CD4-positive, alpha-beta memory T cell (primary cell): ENCODE results near the gene GP2. TPM values are rescaled to one million over a fixed set of nuclear protein-coding genes. Genes with fewer than 3 reads are reported as not detected.
"Not testable (repeated sequence)": the region's sequence is repeated elsewhere in the genome, so short reads cannot be mapped to it uniquely, and the experiment has no call there.

Experiments
- CTCF ChIA-PET: fragments of 350-600 bp; sonication (Branson Sonifier 250); formaldehyde crosslinking; loops from one replicate; lab custom pipeline; 2021; ENCODE audit warnings: inconsistent platforms; ENCODE audit not compliant: partially characterized antibody; lab: Charles Lee
- POLR2A ChIA-PET: fragments of 350-600 bp; sonication (Branson Sonifier 250); formaldehyde crosslinking; loops from one replicate; lab custom pipeline; 2021; ENCODE audit not compliant: partially characterized antibody; lab: Charles Lee
- DNase-seq, 5 donors: peaks; one replicate each; pipeline versions ENCODE4 v3.0.0 to v3.0.0-alpha.2; 2020 to 2022; ENCODE audit warnings: mixed read lengths in 1 of 5
- H3K27ac ChIP-seq: one replicate; pipeline ENCODE4 v1.7.0; 2013; ENCODE audit warnings: low read depth, low read length
- H3K27me3 ChIP-seq: 2 replicates; pipeline ENCODE4 v1.7.0; 2013; ENCODE audit warnings: mild to moderate bottlenecking, low read length, moderate library complexity; ENCODE audit not compliant: insufficient read depth
- H3K36me3 ChIP-seq: 2 replicates; pipeline ENCODE4 v1.7.0; 2013; ENCODE audit warnings: mild to moderate bottlenecking, low read length, moderate library complexity; ENCODE audit not compliant: insufficient read depth
- H3K4me1 ChIP-seq: 2 replicates; pipeline ENCODE4 v1.7.0; 2013; ENCODE audit warnings: mild to moderate bottlenecking, low read length, moderate library complexity; ENCODE audit not compliant: insufficient read depth
- H3K4me3 ChIP-seq, 2 donors: one replicate each; pipeline ENCODE4 v1.7.0; 2013; ENCODE audit warnings: low read length in 2 of 2, mild to moderate bottlenecking in 1 of 2
- H3K9me3 ChIP-seq, 2 donors: one replicate each; pipeline ENCODE4 v1.7.0; 2013; ENCODE audit warnings: low read length in 2 of 2, control low read depth in 1 of 2; ENCODE audit not compliant: control insufficient read depth in 1 of 2
- H3K27ac Mint-ChIP-seq, 7 donors: one replicate each; pipeline ENCODE4 v1.8.0; 2020 to 2021; ENCODE audit warnings: mixed read lengths in 7 of 7, mild to moderate bottlenecking in 6 of 7, inconsistent platforms in 3 of 7, moderate library complexity in 3 of 7
- H3K27me3 Mint-ChIP-seq, 2 donors: one replicate each; pipeline ENCODE4 v1.8.0; 2020 to 2021; ENCODE audit warnings: mixed read lengths in 2 of 2
- H3K36me3 Mint-ChIP-seq, 2 donors: one replicate each; pipeline ENCODE4 v1.8.0; 2020 to 2021; ENCODE audit warnings: mixed read lengths in 2 of 2, inconsistent platforms in 1 of 2, mild to moderate bottlenecking in 1 of 2
- H3K4me1 Mint-ChIP-seq, 4 donors: one replicate each; pipeline ENCODE4 v1.8.0; 2020 to 2021; ENCODE audit warnings: mixed read lengths in 4 of 4, mild to moderate bottlenecking in 1 of 4
- H3K4me3 Mint-ChIP-seq, 8 donors: one replicate each; pipeline ENCODE4 v1.8.0; 2020 to 2021; ENCODE audit warnings: mixed read lengths in 8 of 8, mild to moderate bottlenecking in 7 of 8, moderate library complexity in 6 of 8, inconsistent platforms in 3 of 8
- H3K9me3 Mint-ChIP-seq, 8 donors: one replicate each; pipeline ENCODE4 v1.8.0; 2020 to 2021; ENCODE audit warnings: mixed read lengths in 8 of 8, mild to moderate bottlenecking in 5 of 8, inconsistent platforms in 3 of 8, moderate library complexity in 1 of 8
- intact Hi-C: fragments of 100-400 bp; cut with micrococcal nuclease; formaldehyde crosslinking; loops from one replicate; pipeline ENCODE4 v1.15.1; 2023
- polyA plus RNA-seq, 2 donors: library from polyadenylated mRNA; unstranded; fragments of 300-500 nt; fragmentation: Illumina TruSeq; gene quantifications; one replicate each; pipeline ENCODE4 v1.2.3, GENCODE V29; 2021
- total RNA-seq, 2 experiments: library from RNA; stranded (reverse); gene quantifications; one replicate each; pipeline ENCODE4 v1.2.3, GENCODE V29; 2021

The GP2 gene
- total and polyA plus RNA-seq, 4 experiments from 2014 or later = not detected

DNA sequence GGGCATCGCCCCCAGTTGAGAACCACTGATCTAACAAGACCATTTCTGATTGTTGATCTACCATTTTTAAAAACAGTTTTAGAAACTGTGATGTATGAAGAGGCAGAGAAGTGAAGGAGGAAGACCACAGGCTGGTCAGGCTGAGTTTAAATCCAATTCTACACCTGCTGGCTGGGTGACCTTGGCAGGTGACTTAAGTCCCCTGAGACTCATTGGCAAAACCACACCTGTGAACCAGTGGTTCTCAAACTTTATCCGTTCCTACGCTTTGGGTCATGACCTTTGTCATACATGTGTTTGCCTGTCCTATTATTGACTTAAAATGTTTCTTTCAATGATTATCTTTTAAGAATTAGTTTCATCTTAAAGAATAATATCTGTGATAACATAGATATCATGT, 2.3 kb downstream of the GP2 start:
- Mint-ChIP-seq H3K4me3 (no peak overlapping the region), H3K4me1 (no peaks in the 10 kb centered on the region), H3K27ac (no peak overlapping the region), H3K36me3 (no peaks in the 10 kb centered on the region), H3K27me3 (peaks cover 2 to 3% of the 10 kb centered on the region in 2 donors), H3K9me3 (peaks cover 0 to 4% (median under 1%) of the 10 kb centered on the region in 8 donors)
- Histone ChIP-seq H3K27me3 (no peaks in the 10 kb centered on the region), H3K4me1 (no peaks in the 10 kb centered on the region), H3K4me3 (no peak overlapping the region), H3K36me3 (no peaks in the 10 kb centered on the region), H3K9me3 (no peaks in the 10 kb centered on the region), H3K27ac (no peak overlapping the region)
- no peak for DNase-seq
- CTCF ChIA-PET = no interaction called here
- POLR2A ChIA-PET = no interaction called here
- intact Hi-C loops = no loop called here

DNA sequence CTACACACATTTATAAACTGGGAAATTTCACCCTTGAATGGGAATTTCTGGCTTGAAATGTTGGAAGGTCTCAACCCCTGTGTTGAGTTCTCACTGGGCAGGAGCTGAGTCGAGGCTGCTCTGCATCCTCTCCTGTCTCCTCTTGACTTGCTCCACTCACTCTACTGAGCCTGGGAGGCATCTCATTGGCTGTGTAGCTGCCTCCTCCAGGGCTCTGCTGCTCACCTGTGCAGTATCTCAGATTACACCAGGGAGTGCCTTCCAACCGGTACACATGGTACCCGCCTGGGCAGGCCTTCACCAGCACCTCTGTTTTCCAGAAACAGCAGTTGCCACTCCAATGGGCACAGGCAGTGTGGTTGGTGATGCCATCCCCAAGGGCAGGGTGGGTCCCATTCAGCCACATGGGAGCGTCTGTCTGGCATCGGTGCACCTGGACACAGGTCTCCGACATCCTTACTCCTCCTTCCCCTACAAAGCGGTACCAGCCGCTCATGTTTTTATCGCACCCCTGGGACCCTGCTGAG, 3.7 kb downstream of the GP2 start:
- Mint-ChIP-seq H3K27me3 (peaks cover 1 to 2% of the 10 kb centered on the region in 2 donors), H3K27ac (no peak overlapping the region), H3K4me3 (no peak overlapping the region), H3K4me1 (no peaks in the 10 kb centered on the region), H3K9me3 (peaks cover 0 to 2% (median 0%) of the 10 kb centered on the region in 8 donors), H3K36me3 (no peaks in the 10 kb centered on the region)
- Histone ChIP-seq H3K27ac (no peak overlapping the region), H3K9me3 (no peaks in the 10 kb centered on the region), H3K27me3 (no peaks in the 10 kb centered on the region), H3K4me1 (no peaks in the 10 kb centered on the region), H3K4me3 (no peak overlapping the region), H3K36me3 (no peaks in the 10 kb centered on the region)
- CTCF ChIA-PET = no interaction called here
- no peak for DNase-seq
- intact Hi-C loops = no loop called here
- POLR2A ChIA-PET = no interaction called here

DNA sequence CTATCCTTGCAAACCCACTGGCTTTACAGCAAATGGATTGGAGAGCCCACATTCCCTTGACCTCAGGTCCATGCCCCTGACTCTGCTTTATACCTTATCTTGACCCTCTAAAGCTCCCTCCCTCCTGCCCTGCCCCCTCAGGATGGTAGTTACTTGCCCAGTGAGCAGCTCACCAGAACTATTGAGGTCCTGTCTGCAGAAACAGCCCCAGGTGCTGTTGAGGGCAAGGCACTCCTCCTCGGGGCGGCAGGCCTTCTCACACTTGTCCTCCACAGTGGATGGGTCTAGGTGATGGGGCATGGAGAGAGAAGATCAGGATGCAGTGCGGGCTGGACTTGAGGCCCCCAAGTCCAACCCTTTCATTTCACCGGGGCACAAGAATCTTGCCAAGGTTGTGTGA, 4.6 kb downstream of the GP2 start:
- Histone ChIP-seq H3K27ac (no peak overlapping the region), H3K36me3 (no peaks in the 10 kb centered on the region), H3K4me3 (no peak overlapping the region), H3K4me1 (no peaks in the 10 kb centered on the region), H3K9me3 (no peaks in the 10 kb centered on the region), H3K27me3 (no peaks in the 10 kb centered on the region)
- H3K36me3 Mint-ChIP-seq = no peaks in the 10 kb centered on the region
- peaks cover 1 to 2% of the 10 kb centered on the region in 2 donors for H3K27me3 Mint-ChIP-seq
- no peak overlapping the region for H3K4me3 Mint-ChIP-seq
- CTCF ChIA-PET = no interaction called here
- H3K9me3 Mint-ChIP-seq = peaks cover 0 to 2% (median 0%) of the 10 kb centered on the region in 8 donors
- no peak for DNase-seq
- intact Hi-C loops = no loop called here
- H3K27ac Mint-ChIP-seq = no peak overlapping the region
- no peaks in the 10 kb centered on the region for H3K4me1 Mint-ChIP-seq
- POLR2A ChIA-PET = no interaction called here

DNA sequence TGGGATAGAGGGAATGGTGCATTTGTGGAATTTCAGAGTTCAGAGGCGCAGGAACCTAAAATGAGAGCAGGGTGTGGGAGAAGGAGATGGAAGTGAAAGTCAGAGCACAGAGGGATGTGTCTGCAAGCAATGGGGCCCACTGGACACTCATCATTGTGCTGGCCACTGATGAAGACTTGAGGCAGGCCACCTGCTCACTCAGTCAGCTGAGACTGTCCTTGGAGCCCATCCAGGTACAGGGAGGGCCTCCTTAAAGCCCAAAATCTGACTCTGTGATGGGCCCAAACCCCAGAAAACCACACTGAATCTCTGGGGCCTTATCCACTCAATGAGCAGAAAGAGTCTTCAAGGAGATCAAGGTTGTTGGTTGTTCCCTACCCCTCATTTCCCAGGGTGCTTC, 5.6 kb downstream of the GP2 start:
- intact Hi-C loops = no loop called here

DNA sequence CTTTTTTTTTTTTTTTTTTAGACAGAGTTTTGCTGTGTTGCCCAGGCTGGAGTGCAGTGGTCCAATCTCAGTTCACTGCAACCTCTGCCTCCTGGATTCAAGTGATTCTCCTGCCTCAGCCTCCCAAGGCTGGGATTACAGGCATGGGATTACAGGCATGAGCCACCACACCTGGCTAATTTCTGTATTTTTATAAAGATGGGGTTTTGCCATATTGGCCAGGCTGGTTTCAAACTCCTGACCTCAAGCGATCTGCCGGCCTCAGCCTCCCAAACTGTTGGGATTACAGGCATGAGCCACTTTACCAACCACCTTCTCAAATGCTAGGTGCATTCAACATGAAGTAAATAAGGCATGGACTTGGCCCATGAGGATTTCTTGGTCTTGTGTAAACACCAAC, 6.3 kb downstream of the GP2 start:
- H3K9me3 Mint-ChIP-seq, H3K27me3 ChIP-seq, H3K4me1 Mint-ChIP-seq, H3K9me3 ChIP-seq, POLR2A ChIA-PET, H3K4me1 ChIP-seq, H3K27ac ChIP-seq, H3K36me3 ChIP-seq, H3K4me3 ChIP-seq, DNase-seq, H3K4me3 Mint-ChIP-seq, H3K27ac Mint-ChIP-seq, intact Hi-C loops, H3K36me3 Mint-ChIP-seq, CTCF ChIA-PET, H3K27me3 Mint-ChIP-seq: not testable (repeated sequence)

More for the DNA sequence above, 5.6 kb downstream of the GP2 start:
- Mint-ChIP-seq H3K36me3 (no peaks in the 10 kb centered on the region), H3K4me3 (peak overlapping the region in 1 of 8 donors; percentile 13), H3K27me3 (peaks cover 1 to 2% of the 10 kb centered on the region in 2 donors), H3K9me3 (peaks cover 0 to 2% (median 0%) of the 10 kb centered on the region in 8 donors), H3K4me1 (no peaks in the 10 kb centered on the region), H3K27ac (no peak overlapping the region)
- H3K27me3 ChIP-seq = no peaks in the 10 kb centered on the region
- H3K27ac ChIP-seq = no peak overlapping the region
- no peaks in the 10 kb centered on the region for H3K9me3 ChIP-seq
- DNase-seq = no peak
- no peaks in the 10 kb centered on the region for H3K36me3 ChIP-seq
- H3K4me1 ChIP-seq = no peaks in the 10 kb centered on the region
- H3K4me3 ChIP-seq = no peak overlapping the region
- ChIA-PET POLR2A (no interaction called here), CTCF (no interaction called here)

DNA sequence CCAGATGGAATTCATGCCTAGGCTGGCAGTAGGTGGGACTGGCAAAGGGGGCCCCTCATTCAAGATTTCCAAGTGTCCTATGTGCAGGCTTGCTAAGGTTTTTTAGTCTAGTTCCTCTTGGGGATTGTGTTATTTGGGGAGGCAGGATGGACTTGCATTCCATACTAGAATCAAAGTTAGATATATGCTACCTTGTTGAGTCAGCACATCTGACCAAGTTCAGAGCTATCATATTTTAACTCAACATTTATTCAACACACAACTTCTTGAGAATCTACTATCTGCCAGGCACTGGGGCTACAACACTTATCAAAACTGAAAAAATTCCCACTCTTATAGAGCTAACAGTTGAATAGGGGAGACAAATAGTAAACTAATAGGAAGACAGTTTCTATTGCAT, 6.7 kb downstream of the GP2 start:
- Mint-ChIP-seq H3K36me3 (no peaks in the 10 kb centered on the region), H3K9me3 (peaks cover 0 to 2% (median 0%) of the 10 kb centered on the region in 8 donors), H3K4me1 (no peaks in the 10 kb centered on the region), H3K4me3 (no peak overlapping the region), H3K27ac (no peak overlapping the region), H3K27me3 (peaks cover 1 to 2% of the 10 kb centered on the region in 2 donors)
- Histone ChIP-seq H3K27me3 (no peaks in the 10 kb centered on the region), H3K4me3 (no peak overlapping the region), H3K36me3 (no peaks in the 10 kb centered on the region), H3K27ac (no peak overlapping the region), H3K9me3 (no peaks in the 10 kb centered on the region), H3K4me1 (no peaks in the 10 kb centered on the region)
- no peak for DNase-seq
- POLR2A ChIA-PET = no interaction called here
- intact Hi-C loops = no loop called here
- CTCF ChIA-PET = no interaction called here

DNA sequence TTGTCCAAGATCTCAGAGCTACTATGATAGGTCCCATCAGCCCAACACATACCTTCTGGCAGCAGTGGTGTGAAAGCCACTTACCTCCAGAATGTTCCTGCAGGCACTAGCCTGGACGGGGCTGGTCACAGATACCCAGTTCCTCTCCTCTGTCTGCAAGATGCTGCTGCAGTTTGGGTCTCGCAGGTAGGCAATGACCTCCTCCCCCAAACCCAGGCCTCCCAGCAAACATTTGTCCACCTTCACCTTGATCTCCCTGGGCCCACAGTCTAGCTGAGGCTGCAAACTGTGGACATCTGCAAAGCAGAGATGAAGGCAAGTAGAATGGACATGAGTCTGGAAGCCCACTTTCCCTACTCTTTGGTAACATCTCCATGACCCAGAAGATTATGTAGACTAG, 7.1 kb downstream of the GP2 start:
- ChIA-PET CTCF (no interaction called here), POLR2A (no interaction called here)

DNA sequence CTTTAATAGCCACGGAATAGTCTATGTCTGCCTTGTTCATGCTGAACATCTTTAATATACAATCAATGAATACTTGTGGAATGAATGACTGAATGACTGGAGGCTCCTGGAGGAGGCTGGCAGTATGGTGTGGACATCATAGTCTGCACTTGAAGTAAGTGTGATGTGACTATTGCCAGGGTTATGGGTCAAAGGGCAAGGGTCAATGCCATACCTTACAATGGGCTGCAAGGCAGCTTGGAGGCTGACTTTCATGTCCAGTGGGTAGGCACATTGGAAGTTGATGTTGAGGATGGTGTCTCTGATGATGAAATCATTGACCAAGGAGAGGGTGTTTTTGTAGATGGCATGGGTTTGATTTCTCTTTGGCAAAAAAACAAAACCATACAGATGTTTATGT, 7.9 kb downstream of the GP2 start:
- no peak overlapping the region for H3K27ac Mint-ChIP-seq
- no peaks in the 10 kb centered on the region for H3K4me1 ChIP-seq
- no peaks in the 10 kb centered on the region for H3K9me3 ChIP-seq
- no peak overlapping the region for H3K4me3 ChIP-seq
- H3K36me3 ChIP-seq = no peaks in the 10 kb centered on the region
- no peaks in the 10 kb centered on the region for H3K36me3 Mint-ChIP-seq
- DNase-seq = no peak
- H3K4me1 Mint-ChIP-seq = no peaks in the 10 kb centered on the region
- H3K9me3 Mint-ChIP-seq = peaks cover 0 to 1% (median 0%) of the 10 kb centered on the region in 8 donors
- CTCF ChIA-PET = no interaction called here
- POLR2A ChIA-PET = no interaction called here
- no peak overlapping the region for H3K27ac ChIP-seq
- H3K27me3 Mint-ChIP-seq = peaks cover 1 to 2% of the 10 kb centered on the region in 2 donors
- intact Hi-C loops = no loop called here
- no peaks in the 10 kb centered on the region for H3K27me3 ChIP-seq
- H3K4me3 Mint-ChIP-seq = no peak overlapping the region

More for the DNA sequence above, 7.1 kb downstream of the GP2 start:
- no peaks in the 10 kb centered on the region for H3K9me3 ChIP-seq
- H3K4me1 ChIP-seq = no peaks in the 10 kb centered on the region
- H3K27me3 ChIP-seq = no peaks in the 10 kb centered on the region
- no peak for DNase-seq
- Mint-ChIP-seq H3K27me3 (peaks cover 1 to 2% of the 10 kb centered on the region in 2 donors), H3K27ac (no peak overlapping the region), H3K9me3 (peaks cover 0 to 2% (median 0%) of the 10 kb centered on the region in 8 donors), H3K4me1 (no peaks in the 10 kb centered on the region), H3K4me3 (no peak overlapping the region), H3K36me3 (no peaks in the 10 kb centered on the region)
- H3K27ac ChIP-seq = no peak overlapping the region
- no peaks in the 10 kb centered on the region for H3K36me3 ChIP-seq
- no peak overlapping the region for H3K4me3 ChIP-seq
- intact Hi-C loops = no loop called here
